A673 (cell line): Measurements from ENCODE around the gene ECSCR. TPM values are rescaled to one million over a fixed set of nuclear protein-coding genes. Genes with fewer than 3 reads are reported as not detected.

Source experiments
- BruUV-seq: library from RNA; stranded (reverse); fragments of 400-500 nt; replicated peaks from 2 replicates; lab custom pipeline; 2021; lab: Mats Ljungman, UMichigan
- CTCF ChIA-PET: fragments of 300-600 bp; sonication (Branson Sonifier 250); formaldehyde crosslinking; loops from one replicate; lab custom pipeline; 2022; ENCODE audit warnings: antibody characterized with exemption; lab: Charles Lee
- POLR2A ChIA-PET: fragments of 300-600 bp; sonication (Branson Sonifier 250); formaldehyde crosslinking; loops from one replicate; lab custom pipeline; 2022; ENCODE audit warnings: antibody characterized with exemption; ENCODE audit not compliant: low non-redundant PET; lab: Charles Lee
- DNase-seq: peaks from one replicate; pipeline ENCODE4 v3.0.0-alpha.2; 2015; ENCODE audit warnings: low spot score
- H3K27ac ChIP-seq: fragments of 200-600 bp; sonication (generic); 2 replicates; pipeline ENCODE4 v1.5.1; 2016; ENCODE audit warnings: mixed run types, low read depth, mild to moderate bottlenecking, mixed read lengths, antibody characterized with exemption, low read length; ENCODE audit not compliant: poor library complexity, severe bottlenecking
- H3K27me3 ChIP-seq: fragments of 200-600 bp; sonication (generic); replicated peaks from 2 replicates; pipeline ENCODE4 v1.6.1; 2017; ENCODE audit warnings: mixed run types, low read depth, mild to moderate bottlenecking, mixed read lengths, antibody characterized with exemption, low read length; ENCODE audit not compliant: insufficient read depth, poor library complexity
- H3K36me3 ChIP-seq: fragments of 200-600 bp; sonication (generic); 2 replicates; pipeline ENCODE4 v1.6.1; 2016; ENCODE audit warnings: mixed run types, mild to moderate bottlenecking, mixed read lengths, antibody characterized with exemption, low read length; ENCODE audit not compliant: insufficient read depth, poor library complexity, severe bottlenecking
- H3K4me1 ChIP-seq: fragments of 200-600 bp; sonication (generic); 2 replicates; pipeline ENCODE4 v1.6.1; 2017; ENCODE audit warnings: mixed run types, mild to moderate bottlenecking, mixed read lengths, antibody characterized with exemption, low read length; ENCODE audit not compliant: insufficient read depth, poor library complexity, severe bottlenecking
- H3K4me3 ChIP-seq: fragments of 200-600 bp; sonication (generic); 2 replicates; pipeline ENCODE4 v1.5.1; 2016; ENCODE audit warnings: low read depth, mixed run types, mild to moderate bottlenecking, mixed read lengths, low read length; ENCODE audit not compliant: poor library complexity, severe bottlenecking
- H3K9me3 ChIP-seq: fragments of 200-600 bp; sonication (generic); 2 replicates; pipeline ENCODE4 v1.6.1; 2016; ENCODE audit warnings: mixed run types, low read depth, mild to moderate bottlenecking, mixed read lengths, antibody characterized with exemption, low read length; ENCODE audit not compliant: poor library complexity, severe bottlenecking
- EZH2 ChIP-seq: fragments of 200-600 bp; sonication (generic); IDR thresholded peaks from 2 replicates; pipeline ENCODE4 v1.6.1; 2017; ENCODE audit warnings: borderline replicate concordance, low read depth, mild to moderate bottlenecking, mixed read lengths, antibody characterized with exemption, low read length; ENCODE audit not compliant: poor library complexity, severe bottlenecking
- intact Hi-C: fragments of 100-400 bp; cut with micrococcal nuclease; formaldehyde crosslinking; loops from one replicate; pipeline ENCODE4 v1.10.0; 2022; ENCODE audit not compliant: unreplicated experiment
- total RNA-seq: library from RNA; stranded (reverse); gene quantifications from 2 replicates; pipeline ENCODE4 v1.2.3, GENCODE V29; 2021
- TF ChIP-seq, protein P1 (sequence below): fragments of 300-800, 200-600 bp; sonication (generic); conservative IDR thresholded peaks from 2 replicates; pipeline ENCODE4 v1.5.1; 2017; ENCODE audit warnings: low read depth, mild to moderate bottlenecking, antibody characterized with exemption, low read length, moderate library complexity, mixed read lengths

The ECSCR gene
- total RNA-seq, 1 experiment from 2014 or later, result 1.6 TPM

- Histone ChIP-seq H3K27ac (no peak overlapping the region), H3K4me1 (no peaks in the 10 kb centered on the region), H3K27me3 (no peaks in the 10 kb centered on the region), H3K36me3 (no peaks in the 10 kb centered on the region), H3K9me3 (no peaks in the 10 kb centered on the region), H3K4me3 (no peak overlapping the region)
- ChIA-PET CTCF (no interaction called here), POLR2A (no interaction called here)
- no peak for DNase-seq
- no peak for TF ChIP-seq EZH2
- TF ChIP-seq, protein P1, sequence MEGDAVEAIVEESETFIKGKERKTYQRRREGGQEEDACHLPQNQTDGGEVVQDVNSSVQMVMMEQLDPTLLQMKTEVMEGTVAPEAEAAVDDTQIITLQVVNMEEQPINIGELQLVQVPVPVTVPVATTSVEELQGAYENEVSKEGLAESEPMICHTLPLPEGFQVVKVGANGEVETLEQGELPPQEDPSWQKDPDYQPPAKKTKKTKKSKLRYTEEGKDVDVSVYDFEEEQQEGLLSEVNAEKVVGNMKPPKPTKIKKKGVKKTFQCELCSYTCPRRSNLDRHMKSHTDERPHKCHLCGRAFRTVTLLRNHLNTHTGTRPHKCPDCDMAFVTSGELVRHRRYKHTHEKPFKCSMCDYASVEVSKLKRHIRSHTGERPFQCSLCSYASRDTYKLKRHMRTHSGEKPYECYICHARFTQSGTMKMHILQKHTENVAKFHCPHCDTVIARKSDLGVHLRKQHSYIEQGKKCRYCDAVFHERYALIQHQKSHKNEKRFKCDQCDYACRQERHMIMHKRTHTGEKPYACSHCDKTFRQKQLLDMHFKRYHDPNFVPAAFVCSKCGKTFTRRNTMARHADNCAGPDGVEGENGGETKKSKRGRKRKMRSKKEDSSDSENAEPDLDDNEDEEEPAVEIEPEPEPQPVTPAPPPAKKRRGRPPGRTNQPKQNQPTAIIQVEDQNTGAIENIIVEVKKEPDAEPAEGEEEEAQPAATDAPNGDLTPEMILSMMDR, result no peak
- BruUV-seq, result no TSS peak
- intact Hi-C loops, result no loop called here
Measured at GRCh38 chr5:139494256-139494655, 31.7 kb upstream of the ECSCR start.

- ChIA-PET CTCF (no interaction called here), POLR2A (no interaction called here)
- H3K36me3 ChIP-seq, result no peaks in the 10 kb centered on the region
- no TSS peak for BruUV-seq
- TF ChIP-seq EZH2, result no peak
- TF ChIP-seq, protein P1, result no peak
- intact Hi-C loops, result no loop called here
- H3K9me3 ChIP-seq, result no peaks in the 10 kb centered on the region
- H3K27me3 ChIP-seq, result no peaks in the 10 kb centered on the region
- H3K27ac ChIP-seq, result no peak overlapping the region
- no peaks in the 10 kb centered on the region for H3K4me1 ChIP-seq
- no peak for DNase-seq
- H3K4me3 ChIP-seq, result no peak overlapping the region
Measured at GRCh38 chr5:139492700-139493192, 30.2 kb upstream of the ECSCR start.

DNA sequence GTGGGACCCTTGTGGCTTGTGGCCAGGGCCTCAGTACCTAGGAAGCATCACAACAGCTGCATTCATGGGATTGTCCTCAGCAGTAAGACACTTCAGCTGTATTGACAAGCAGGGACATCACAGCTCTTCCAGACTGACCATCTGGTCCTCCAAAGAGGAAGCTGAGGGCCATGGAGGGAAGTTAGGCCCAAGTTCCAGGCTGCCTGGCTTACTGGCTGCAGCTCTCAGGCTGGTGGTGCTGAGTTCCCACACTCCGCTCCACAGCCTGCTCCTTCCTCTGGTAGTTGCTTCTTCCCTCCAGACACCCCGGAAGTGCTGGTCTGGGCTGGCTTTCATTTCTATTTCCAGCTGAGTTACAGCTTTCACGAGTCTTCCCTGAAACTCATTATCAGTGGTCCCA is 25.7 kb upstream of the ECSCR start:
- no peak overlapping the region for H3K27ac ChIP-seq
- H3K4me3 ChIP-seq, result no peak overlapping the region
- no peak for DNase-seq
- no peak for TF ChIP-seq EZH2
- TF ChIP-seq, protein P1, result no peak
- ChIA-PET CTCF (no interaction called here), POLR2A (no interaction called here)
- no peaks in the 10 kb centered on the region for H3K36me3 ChIP-seq
- no peaks in the 10 kb centered on the region for H3K4me1 ChIP-seq
- H3K27me3 ChIP-seq, result no peaks in the 10 kb centered on the region
- no peaks in the 10 kb centered on the region for H3K9me3 ChIP-seq
- BruUV-seq, result no TSS peak
- intact Hi-C loops, result no loop called here
